Astrocyte of the cerebellum (primary cell): ENCODE data around the gene SLC16A10.
"Not testable (repeated sequence)": the region's sequence is repeated elsewhere in the genome, so short reads cannot be mapped to it uniquely, and the experiment has no call there.

Experiments
- DNase-seq: peaks from one replicate; pipeline ENCODE4 v3.0.0-alpha.2; 2011; ENCODE audit warnings: low read depth
- H3K4me3 ChIP-seq: 2 replicates; pipeline ENCODE4 v1.5.1; 2011; ENCODE audit warnings: mild to moderate bottlenecking, low read depth, low read length, moderate library complexity
- CTCF ChIP-seq: IDR thresholded peaks from 2 replicates; pipeline ENCODE4 v1.5.1; 2012; ENCODE audit warnings: low read length, low read depth, moderate library complexity, mild to moderate bottlenecking; ENCODE audit errors: missing control alignments
- in situ Hi-C: cut with HindIII; loops from 2 replicates; pipeline ENCODE4 v1.10.0; 2017; ENCODE audit warnings: low sequenced_read_pairs

SLC16A10 gene

DNA sequence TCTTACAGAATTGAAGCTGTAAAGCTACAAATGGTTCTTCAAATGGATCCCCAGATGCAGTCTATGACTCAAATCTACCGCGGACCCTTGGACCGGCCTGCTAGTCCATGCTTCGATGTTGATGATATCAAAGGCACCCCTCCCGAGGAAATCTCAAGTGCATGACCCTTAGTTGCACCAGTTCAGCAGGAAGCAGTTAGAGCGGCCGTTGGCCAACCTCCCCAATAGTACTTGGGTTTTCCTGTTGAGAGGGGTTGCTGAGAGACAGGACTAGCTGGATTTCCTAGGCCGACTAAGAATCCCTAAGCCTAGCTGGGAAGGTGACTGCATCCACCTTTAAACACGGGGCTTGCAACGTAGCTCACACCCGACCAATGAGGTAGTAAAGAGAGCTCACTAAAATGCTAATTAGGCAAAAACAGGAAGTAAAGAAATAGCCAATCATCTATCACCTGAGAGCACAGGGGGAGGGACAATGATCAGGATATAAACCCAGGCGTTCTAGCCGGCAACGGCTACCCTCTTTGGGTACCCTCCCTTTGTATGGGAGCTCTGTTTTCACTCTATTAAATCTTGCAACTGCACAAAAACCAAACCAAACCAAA, 50.3 kb downstream of the SLC16A10 start:
- in situ Hi-C loops, DNase-seq: not testable (repeated sequence)

GRCh38 chr6:111147440-111147839, 60.1 kb downstream of the SLC16A10 start:
- H3K4me3 ChIP-seq: no peak overlapping the region
- in situ Hi-C loops: no loop called here
- no peak for DNase-seq
- TF ChIP-seq CTCF: no peak

More for the DNA sequence above, 50.3 kb downstream of the SLC16A10 start:
- H3K4me3 ChIP-seq: not testable (repeated sequence)

- H3K4me3 ChIP-seq: no peak overlapping the region
- no peak for TF ChIP-seq CTCF
- no peak for DNase-seq
- in situ Hi-C loops: no loop called here
Observed at GRCh38 chr6:111148110-111148509, 60.8 kb downstream of the SLC16A10 start.

- no peak for DNase-seq
- TF ChIP-seq CTCF: no peak
- H3K4me3 ChIP-seq: no peak overlapping the region
- in situ Hi-C loops: no loop called here
Observed at GRCh38 chr6:111150577-111150976, 63.3 kb downstream of the SLC16A10 start.

- in situ Hi-C loops: no loop called here
- H3K4me3 ChIP-seq: no peak overlapping the region
Observed at GRCh38 chr6:111154981-111155380, 67.7 kb downstream of the SLC16A10 start.

DNA sequence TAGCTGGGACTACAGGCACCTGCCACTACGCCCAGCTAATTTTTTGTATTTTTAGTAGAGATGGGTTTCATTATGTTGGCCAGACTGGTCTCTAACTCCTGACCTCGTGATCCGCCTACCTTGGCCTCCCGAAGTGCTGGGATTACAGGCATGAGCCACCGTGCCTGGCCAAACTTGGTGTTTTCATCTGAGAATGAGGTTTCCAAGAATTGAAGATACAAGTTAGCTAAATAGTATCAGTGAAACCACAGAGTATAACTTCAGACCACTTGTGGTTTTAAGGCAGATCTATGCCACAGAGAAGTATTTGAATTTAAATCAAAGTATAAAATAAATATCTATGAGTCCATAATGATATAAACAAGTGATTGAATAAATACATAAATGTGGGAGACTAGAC, 70.1 kb downstream of the SLC16A10 start:
- no peak for DNase-seq
- TF ChIP-seq CTCF: no peak
- H3K4me3 ChIP-seq: no peak overlapping the region
- in situ Hi-C loops: no loop called here

More at GRCh38 chr6:111154981-111155380, 67.7 kb downstream of the SLC16A10 start:
- DNase-seq: no peak
- TF ChIP-seq CTCF: no peak

GRCh38 chr6:111159633-111160032, 72.3 kb downstream of the SLC16A10 start:
- DNase-seq: no peak
- in situ Hi-C loops: no loop called here
- H3K4me3 ChIP-seq: no peak overlapping the region
- TF ChIP-seq CTCF: no peak
